Trophoblast cell (in vitro differentiated cells and primary cell): ENCODE measurements around the gene MAP3K10.
A peak's percentile ranks its signal among the peaks of the same experiment; 100 is the strongest.

Source experiments
- DNase-seq, 2 donors: peaks; one replicate each; pipeline ENCODE4 v3.0.0-alpha.2; 2016
- H2AFZ ChIP-seq: 2 replicates; pipeline ENCODE4 v1.6.1; 2013; ENCODE audit warnings: low read length, moderate library complexity, mild to moderate bottlenecking; ENCODE audit not compliant: insufficient read depth, poor library complexity
- H2AK5ac ChIP-seq: 2 replicates; pipeline ENCODE4 v1.6.1; 2013; ENCODE audit warnings: mild to moderate bottlenecking, low read length
- H2BK120ac ChIP-seq: 2 replicates; pipeline ENCODE4 v1.6.1; 2013; ENCODE audit warnings: low read length, mild to moderate bottlenecking, moderate library complexity; ENCODE audit not compliant: insufficient read depth, poor library complexity
- H2BK12ac ChIP-seq: 2 replicates; pipeline ENCODE4 v1.6.1; 2013; ENCODE audit warnings: mild to moderate bottlenecking, low read length, moderate library complexity
- H2BK5ac ChIP-seq: 2 replicates; pipeline ENCODE4 v1.6.1; 2013; ENCODE audit warnings: low read length, low read depth, moderate library complexity, mild to moderate bottlenecking; ENCODE audit not compliant: poor library complexity
- H3K14ac ChIP-seq: 2 replicates; pipeline ENCODE4 v1.6.1; 2013; ENCODE audit warnings: mild to moderate bottlenecking, low read length
- H3K18ac ChIP-seq: 2 replicates; pipeline ENCODE4 v1.6.1; 2013; ENCODE audit warnings: mild to moderate bottlenecking, low read length
- H3K23ac ChIP-seq: 2 replicates; pipeline ENCODE4 v1.6.1; 2013; ENCODE audit warnings: low read length
- H3K27ac ChIP-seq: 2 replicates; pipeline ENCODE4 v1.5.1; 2013; ENCODE audit warnings: low read depth, mild to moderate bottlenecking, inconsistent platforms, low read length, moderate library complexity
- H3K27me3 ChIP-seq: 2 replicates; pipeline ENCODE4 v1.6.1; 2013; ENCODE audit warnings: inconsistent platforms, mild to moderate bottlenecking, low read length, moderate library complexity; ENCODE audit not compliant: insufficient read depth
- H3K36me3 ChIP-seq, 2 experiments: 1 replicate in 1 of 2; 2 replicates in 1 of 2; pipeline ENCODE4 v1.6.1; 2013; ENCODE audit warnings: low read length in 2 of 2, mild to moderate bottlenecking in 2 of 2, moderate library complexity in 1 of 2; ENCODE audit not compliant: insufficient read depth in 2 of 2, control insufficient read depth in 1 of 2
- H3K4ac ChIP-seq: 2 replicates; pipeline ENCODE4 v1.6.1; 2013; ENCODE audit warnings: low read depth, mild to moderate bottlenecking, low read length, moderate library complexity
- H3K4me1 ChIP-seq, 2 experiments: 1 replicate in 1 of 2; 2 replicates in 1 of 2; pipeline ENCODE4 v1.6.1; 2013; ENCODE audit warnings: low read length in 2 of 2, mild to moderate bottlenecking in 2 of 2, moderate library complexity in 1 of 2; ENCODE audit not compliant: insufficient read depth in 2 of 2, control insufficient read depth in 1 of 2
- H3K4me2 ChIP-seq: 2 replicates; pipeline ENCODE4 v1.6.1; 2013; ENCODE audit warnings: inconsistent platforms, mild to moderate bottlenecking, low read length, moderate library complexity
- H3K4me3 ChIP-seq: 2 replicates; pipeline ENCODE4 v1.5.1; 2013; ENCODE audit warnings: mild to moderate bottlenecking, low read depth, low read length, inconsistent platforms
- H3K79me1 ChIP-seq: one replicate; pipeline ENCODE4 v1.6.1; 2013; ENCODE audit warnings: low read length
- H3K79me2 ChIP-seq: 2 replicates; pipeline ENCODE4 v1.6.1; 2013; ENCODE audit warnings: low read length, mild to moderate bottlenecking; ENCODE audit not compliant: control insufficient read depth, insufficient read depth, poor library complexity
- H3K9ac ChIP-seq: 2 replicates; pipeline ENCODE4 v1.6.1; 2013; ENCODE audit warnings: mild to moderate bottlenecking, low read length
- H3K9me3 ChIP-seq: 2 replicates; pipeline ENCODE4 v1.6.1; 2013; ENCODE audit warnings: low read depth, mild to moderate bottlenecking, control low read depth, inconsistent platforms, low read length; ENCODE audit not compliant: insufficient read depth
- H4K12ac ChIP-seq: 2 replicates; pipeline ENCODE4 v1.6.1; 2013; ENCODE audit warnings: low read depth, mild to moderate bottlenecking, low read length, moderate library complexity
- H4K8ac ChIP-seq: 2 replicates; pipeline ENCODE4 v1.6.1; 2013; ENCODE audit warnings: low read depth, mild to moderate bottlenecking, low read length, moderate library complexity
- H4K91ac ChIP-seq: one replicate; pipeline ENCODE4 v1.6.1; 2013; ENCODE audit warnings: low read depth, mild to moderate bottlenecking, low read length, moderate library complexity
- WGBS: extraction: QIAGEN DNeasy Blood & Tissue Kit; methylation state at CpG from one replicate; pipeline ENCODE4 v1.1.7; 2013; ENCODE audit warnings: missing lambda C conversion rate; ENCODE audit not compliant: insufficient read length, insufficient coverage; ENCODE audit errors: extremely low coverage; 5-methylcytosine and 5-hydroxymethylcytosine counted together

MAP3K10 gene

GRCh38 chr19:40149501-40149900, 41.7 kb upstream of the MAP3K10 start:
- H2BK120ac ChIP-seq: no peak overlapping the region
- H3K14ac ChIP-seq: no peak overlapping the region
- H2BK12ac ChIP-seq: no peak overlapping the region
- no peak overlapping the region for H4K8ac ChIP-seq
- H3K27ac ChIP-seq: no peak overlapping the region
- H2AK5ac ChIP-seq: no peak overlapping the region
- WGBS: no CpG with 5 or more reads among the region's 3 CpGs
- no peak overlapping the region for H3K4me3 ChIP-seq
- no peak overlapping the region for H3K4me2 ChIP-seq
- H3K23ac ChIP-seq: no peak overlapping the region
- H3K4me1 ChIP-seq: no peaks in the 10 kb centered on the region
- no peak overlapping the region for H3K9ac ChIP-seq
- H4K91ac ChIP-seq: no peak overlapping the region
- no peak overlapping the region for H2BK5ac ChIP-seq
- H3K4ac ChIP-seq: no peak overlapping the region
- H3K9me3 ChIP-seq: peaks cover 2% of the 10 kb centered on the region
- no peaks in the 10 kb centered on the region for H3K27me3 ChIP-seq
- no peak overlapping the region for H2AFZ ChIP-seq
- no peak overlapping the region for H3K18ac ChIP-seq
- H3K79me1 ChIP-seq: no peaks in the 10 kb centered on the region
- no peaks in the 10 kb centered on the region for H3K79me2 ChIP-seq
- H4K12ac ChIP-seq: no peak overlapping the region
- no peaks in the 10 kb centered on the region for H3K36me3 ChIP-seq
- no peak for DNase-seq

GRCh38 chr19:40150170-40150569, 41.1 kb upstream of the MAP3K10 start:
- Histone ChIP-seq H3K23ac (no peak overlapping the region), H3K4me3 (no peak overlapping the region), H3K9me3 (peaks cover 2% of the 10 kb centered on the region), H2BK5ac (no peak overlapping the region), H2AFZ (no peak overlapping the region), H3K9ac (no peak overlapping the region), H4K12ac (no peak overlapping the region), H3K27ac (no peak overlapping the region), H3K4me1 (no peaks in the 10 kb centered on the region), H3K79me2 (no peaks in the 10 kb centered on the region), H2AK5ac (no peak overlapping the region), H3K14ac (no peak overlapping the region), H3K36me3 (no peaks in the 10 kb centered on the region), H2BK120ac (no peak overlapping the region), H3K27me3 (no peaks in the 10 kb centered on the region), H3K79me1 (no peaks in the 10 kb centered on the region), H4K8ac (no peak overlapping the region), H2BK12ac (no peak overlapping the region), H3K18ac (no peak overlapping the region), H4K91ac (no peak overlapping the region), H3K4me2 (no peak overlapping the region), H3K4ac (no peak overlapping the region)
- WGBS: no CpG with 5 or more reads among the region's 5 CpGs
- peak in 1 of 2 donors; percentile 28 for DNase-seq

DNA sequence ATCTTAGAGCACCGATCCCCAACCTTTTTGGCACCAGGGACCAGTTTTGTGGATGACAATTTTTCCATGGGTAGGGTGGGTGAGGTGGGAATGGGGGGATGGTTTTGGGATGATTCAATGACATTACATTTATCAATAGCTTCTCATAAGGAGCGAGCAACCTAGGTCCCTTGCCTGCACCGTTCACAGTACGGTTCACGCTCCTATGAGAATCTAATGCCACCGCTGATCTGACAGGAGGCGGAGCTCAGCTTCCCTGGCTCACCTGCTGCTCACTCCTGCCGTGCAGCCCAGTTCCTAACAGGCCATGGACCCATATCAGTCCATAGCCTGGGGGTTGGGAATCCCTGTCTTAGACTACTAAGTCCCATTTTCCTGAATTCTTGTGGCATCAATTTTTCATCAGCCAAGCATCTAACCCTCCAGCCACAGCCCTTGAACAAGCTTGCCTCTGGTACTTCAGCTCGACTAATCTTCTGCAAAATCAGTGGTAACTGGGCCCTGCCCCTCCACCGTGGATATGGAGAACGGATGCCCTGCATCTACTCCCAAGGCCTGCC, 37.0 kb upstream of the MAP3K10 start:
- no peak overlapping the region for H4K91ac ChIP-seq
- no peak overlapping the region for H2BK5ac ChIP-seq
- no peak overlapping the region for H3K14ac ChIP-seq
- H3K79me2 ChIP-seq: no peaks in the 10 kb centered on the region
- no peak overlapping the region for H3K18ac ChIP-seq
- H3K4me2 ChIP-seq: no peak overlapping the region
- no peak overlapping the region for H4K8ac ChIP-seq
- no peak overlapping the region for H3K23ac ChIP-seq
- peaks cover 4% of the 10 kb centered on the region for H3K9me3 ChIP-seq
- no peak overlapping the region for H3K27ac ChIP-seq
- no peak overlapping the region for H2BK120ac ChIP-seq
- WGBS: no CpG with 5 or more reads among the region's 11 CpGs
- peak; percentile 23 to 70 for DNase-seq
- no peak overlapping the region for H3K4me3 ChIP-seq
- no peaks in the 10 kb centered on the region for H3K4me1 ChIP-seq
- H3K36me3 ChIP-seq: no peaks in the 10 kb centered on the region
- no peak overlapping the region for H3K9ac ChIP-seq
- no peak overlapping the region for H2AFZ ChIP-seq
- H3K27me3 ChIP-seq: no peaks in the 10 kb centered on the region
- no peak overlapping the region for H3K4ac ChIP-seq
- H4K12ac ChIP-seq: no peak overlapping the region
- H2AK5ac ChIP-seq: no peak overlapping the region
- H2BK12ac ChIP-seq: no peak overlapping the region
- no peaks in the 10 kb centered on the region for H3K79me1 ChIP-seq

GRCh38 chr19:40155749-40156265, 35.4 kb upstream of the MAP3K10 start:
- no CpG with 5 or more reads among the region's 8 CpGs for WGBS

More at GRCh38 chr19:40155749-40156265, 35.4 kb upstream of the MAP3K10 start:
- no peak overlapping the region for H3K18ac ChIP-seq
- peaks cover 4% of the 10 kb centered on the region for H3K9me3 ChIP-seq
- no peaks in the 10 kb centered on the region for H3K79me1 ChIP-seq
- H3K27me3 ChIP-seq: no peaks in the 10 kb centered on the region
- H3K27ac ChIP-seq: no peak overlapping the region
- H3K79me2 ChIP-seq: no peaks in the 10 kb centered on the region
- H2BK5ac ChIP-seq: no peak overlapping the region
- H3K4ac ChIP-seq: no peak overlapping the region
- H4K12ac ChIP-seq: no peak overlapping the region
- H2AFZ ChIP-seq: no peak overlapping the region
- H3K4me3 ChIP-seq: no peak overlapping the region
- H3K4me1 ChIP-seq: no peaks in the 10 kb centered on the region
- no peak overlapping the region for H2BK120ac ChIP-seq
- peak; percentile 9 to 61 for DNase-seq
- H3K4me2 ChIP-seq: no peak overlapping the region
- H4K91ac ChIP-seq: no peak overlapping the region
- no peak overlapping the region for H3K9ac ChIP-seq
- no peaks in the 10 kb centered on the region for H3K36me3 ChIP-seq
- no peak overlapping the region for H4K8ac ChIP-seq
- no peak overlapping the region for H2BK12ac ChIP-seq
- H2AK5ac ChIP-seq: no peak overlapping the region
- no peak overlapping the region for H3K23ac ChIP-seq
- no peak overlapping the region for H3K14ac ChIP-seq
